ENCODE measurements around the gene AKR7A2. TPM values are rescaled to one million over a fixed set of nuclear protein-coding genes. Genes with fewer than 3 reads are reported as not detected.

Gene AKR7A2
- total RNA-seq, 1 donor from 2014 or later: 33.5 TPM

- intact Hi-C loops (cut with DNase I): no loop called here
- DNase-seq (ENCODE audit: low spot score): no peak
Observed at GRCh38 chr1:19328486-19328885, 16.5 kb upstream of the AKR7A2 start.

GRCh38 chr1:19327736-19328135 is 15.8 kb upstream of the AKR7A2 start:
- DNase-seq (ENCODE audit: low spot score): no peak
- intact Hi-C loops (cut with DNase I): no loop called here

GRCh38 chr1:19327301-19327700 is 15.4 kb upstream of the AKR7A2 start:
- no peak for DNase-seq (ENCODE audit: low spot score)
- intact Hi-C loops (cut with DNase I): no loop called here

GRCh38 chr1:19326748-19327065 is 14.8 kb upstream of the AKR7A2 start:
- intact Hi-C loops (cut with DNase I): no loop called here
- DNase-seq (ENCODE audit: low spot score): no peak

GRCh38 chr1:19325958-19326747 is 14.2 kb upstream of the AKR7A2 start:
- intact Hi-C loops (cut with DNase I): no loop called here
- no peak for DNase-seq (ENCODE audit: low spot score)

- no peak for DNase-seq (ENCODE audit: low spot score)
- intact Hi-C loops (cut with DNase I): no loop called here
Observed at GRCh38 chr1:19325368-19325957, 13.5 kb upstream of the AKR7A2 start.

- intact Hi-C loops (cut with DNase I): no loop called here
- DNase-seq (ENCODE audit: low spot score): no peak
Observed at GRCh38 chr1:19324665-19324990, 12.7 kb upstream of the AKR7A2 start.

GRCh38 chr1:19323987-19324664 is 12.2 kb upstream of the AKR7A2 start:
- no peak for DNase-seq (ENCODE audit: low spot score)
- intact Hi-C loops (cut with DNase I): no loop called here

GRCh38 chr1:19322481-19322880 is 10.5 kb upstream of the AKR7A2 start:
- intact Hi-C loops (cut with DNase I): no loop called here
- DNase-seq (ENCODE audit: low spot score): no peak

GRCh38 chr1:19321071-19321470 is 9.1 kb upstream of the AKR7A2 start:
- intact Hi-C loops (cut with DNase I): no loop called here
- DNase-seq (ENCODE audit: low spot score): no peak

- intact Hi-C loops (cut with DNase I): no loop called here
- DNase-seq (ENCODE audit: low spot score): no peak
Observed at GRCh38 chr1:19319196-19319595, 7.3 kb upstream of the AKR7A2 start.

- intact Hi-C loops (cut with DNase I): no loop called here
Observed at GRCh38 chr1:19317126-19317910, 5.4 kb upstream of the AKR7A2 start.

GRCh38 chr1:19315378-19316198 is 3.6 kb upstream of the AKR7A2 start:
- intact Hi-C loops (cut with DNase I): no loop called here
- no peak for DNase-seq (ENCODE audit: low spot score)

More at GRCh38 chr1:19317126-19317910, 5.4 kb upstream of the AKR7A2 start:
- no peak for DNase-seq (ENCODE audit: low spot score)

GRCh38 chr1:19313961-19314882 is 2.3 kb upstream of the AKR7A2 start:
- intact Hi-C loops (cut with DNase I): loop anchor here (5.0 kb wide), 1 partner anchor 62 kb away; the partner anchor contains the start of genes EMC1 and MRTO4
- DNase-seq (ENCODE audit: low spot score): no peak

- intact Hi-C loops (cut with DNase I): loop anchor here (5.0 kb wide), 1 partner anchor 61 kb away; the partner anchor contains the start of genes EMC1 and MRTO4
- DNase-seq (ENCODE audit: low spot score): no peak
Observed at GRCh38 chr1:19313636-19313959, 1.7 kb upstream of the AKR7A2 start.

GRCh38 chr1:19312782-19313635 is 1.1 kb upstream of the AKR7A2 start:
- DNase-seq (ENCODE audit: low spot score): no peak
- intact Hi-C loops (cut with DNase I): loop anchor here (1.0 to 5.0 kb wide), 2 partner anchors 61 to 339 kb away; partner anchors contain the start of genes EMC1 and MRTO4

- intact Hi-C loops (cut with DNase I): loop anchor here (5.0 kb wide), 1 partner anchor 59 kb away; the partner anchor contains the start of genes EMC1 and MRTO4
Observed at GRCh38 chr1:19311503-19311930, 427 bp downstream of the AKR7A2 start.

More at GRCh38 chr1:19311503-19311930, 427 bp downstream of the AKR7A2 start:
- DNase-seq (ENCODE audit: low spot score): no peak
